Measurements from ENCODE around the gene GGTLC2. TPM values are rescaled to one million over a fixed set of nuclear protein-coding genes. Genes with fewer than 3 reads are reported as not detected.

GGTLC2 gene
- total RNA-seq, 1 donor from 2014 or later: not detected

GRCh38 chr22:22655452-22656290, 11.3 kb downstream of the GGTLC2 start:
- Histone ChIP-seq H3K4me3 (ENCODE audit: low read depth, low read length) (no peak overlapping the region), H3K27me3 (ENCODE audit: control insufficient read depth, insufficient read depth, low read length) (no peaks in the 10 kb centered on the region), H3K36me3 (ENCODE audit: control insufficient read depth, insufficient read depth, low read length) (no peaks in the 10 kb centered on the region)
- no peak for DNase-seq (ENCODE audit: low read depth)
- no peak for TF ChIP-seq CTCF (IDR thresholded peaks at IDR 0.05; ENCODE audit: insufficient read depth, low read length, poor library complexity, severe bottlenecking)

- no peak for DNase-seq (ENCODE audit: low read depth)
- H3K36me3 ChIP-seq (ENCODE audit: control insufficient read depth, insufficient read depth, low read length): no peaks in the 10 kb centered on the region
- no peak for TF ChIP-seq CTCF (IDR thresholded peaks at IDR 0.05; ENCODE audit: insufficient read depth, low read length, poor library complexity, severe bottlenecking)
- H3K27me3 ChIP-seq (ENCODE audit: control insufficient read depth, insufficient read depth, low read length): no peaks in the 10 kb centered on the region
- no peak overlapping the region for H3K4me3 ChIP-seq (ENCODE audit: low read depth, low read length)
Observed at GRCh38 chr22:22657712-22658111, 13.3 kb downstream of the GGTLC2 start.

DNA sequence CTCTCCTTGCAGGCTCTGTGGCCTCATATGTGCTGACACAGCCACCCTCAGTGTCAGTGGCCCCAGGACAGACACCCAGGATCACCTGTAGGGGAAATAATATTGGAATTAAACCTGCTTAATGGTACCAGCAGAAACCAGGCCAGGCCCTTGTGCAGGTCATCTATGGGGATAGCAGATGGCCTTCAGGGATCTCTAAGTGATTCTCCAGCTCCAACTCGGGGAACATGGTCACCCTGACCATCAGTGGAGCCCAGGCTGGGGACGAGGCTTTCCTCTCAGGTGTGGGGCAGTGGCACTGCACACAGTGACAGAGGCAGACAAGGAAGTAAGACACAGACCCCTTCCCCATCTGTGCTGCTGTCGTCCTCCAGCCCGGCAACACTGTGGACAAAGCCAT, 16.9 kb downstream of the GGTLC2 start:
- no peak for TF ChIP-seq CTCF (IDR thresholded peaks at IDR 0.05; ENCODE audit: insufficient read depth, low read length, poor library complexity, severe bottlenecking)
- Histone ChIP-seq H3K4me3 (ENCODE audit: low read depth, low read length) (no peak overlapping the region), H3K36me3 (ENCODE audit: control insufficient read depth, insufficient read depth, low read length) (no peaks in the 10 kb centered on the region), H3K27me3 (ENCODE audit: control insufficient read depth, insufficient read depth, low read length) (no peaks in the 10 kb centered on the region)
- DNase-seq (ENCODE audit: low read depth): no peak

DNA sequence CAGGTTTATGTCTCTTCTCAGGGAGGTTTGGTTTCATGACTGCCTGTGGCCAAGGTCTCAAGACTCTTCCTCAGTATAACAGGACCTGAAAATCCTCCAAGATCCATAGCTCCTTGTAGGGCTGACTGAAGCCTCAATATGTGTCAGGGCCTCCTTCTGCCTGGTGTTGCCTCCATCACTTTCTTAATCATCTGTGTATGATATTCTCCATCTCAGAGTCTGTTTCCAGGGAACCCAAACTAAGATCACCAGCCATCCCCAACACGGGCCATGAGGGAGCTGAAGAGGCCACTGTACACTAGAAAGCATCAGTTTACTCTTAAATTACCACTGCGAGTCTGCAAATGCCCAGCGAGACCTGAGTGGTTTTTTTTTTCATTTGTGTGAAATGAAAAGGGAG, 17.7 kb downstream of the GGTLC2 start:
- DNase-seq (ENCODE audit: low read depth): no peak
- no peak overlapping the region for H3K4me3 ChIP-seq (ENCODE audit: low read depth, low read length)
- H3K27me3 ChIP-seq (ENCODE audit: control insufficient read depth, insufficient read depth, low read length): no peaks in the 10 kb centered on the region
- H3K36me3 ChIP-seq (ENCODE audit: control insufficient read depth, insufficient read depth, low read length): no peaks in the 10 kb centered on the region
- no peak for TF ChIP-seq CTCF (IDR thresholded peaks at IDR 0.05; ENCODE audit: insufficient read depth, low read length, poor library complexity, severe bottlenecking)

- no peaks in the 10 kb centered on the region for H3K27me3 ChIP-seq (ENCODE audit: control insufficient read depth, insufficient read depth, low read length)
- no peaks in the 10 kb centered on the region for H3K36me3 ChIP-seq (ENCODE audit: control insufficient read depth, insufficient read depth, low read length)
- TF ChIP-seq CTCF (IDR thresholded peaks at IDR 0.05; ENCODE audit: insufficient read depth, low read length, poor library complexity, severe bottlenecking): no peak
- DNase-seq (ENCODE audit: low read depth): no peak
- no peak overlapping the region for H3K4me3 ChIP-seq (ENCODE audit: low read depth, low read length)
Observed at GRCh38 chr22:22663861-22664800, 19.7 kb downstream of the GGTLC2 start.

Data from kidney epithelial cell (primary cell).